GM15510 (cell line): ENCODE data around the gene FASLG.

Experiments
- POLR2A ChIP-seq: IDR thresholded peaks from 3 replicates; pipeline ENCODE4 v1.6.1; 2011; ENCODE audit warnings: borderline replicate concordance; ENCODE audit not compliant: insufficient read length; ENCODE audit errors: extremely low read depth

The FASLG gene, protein sequence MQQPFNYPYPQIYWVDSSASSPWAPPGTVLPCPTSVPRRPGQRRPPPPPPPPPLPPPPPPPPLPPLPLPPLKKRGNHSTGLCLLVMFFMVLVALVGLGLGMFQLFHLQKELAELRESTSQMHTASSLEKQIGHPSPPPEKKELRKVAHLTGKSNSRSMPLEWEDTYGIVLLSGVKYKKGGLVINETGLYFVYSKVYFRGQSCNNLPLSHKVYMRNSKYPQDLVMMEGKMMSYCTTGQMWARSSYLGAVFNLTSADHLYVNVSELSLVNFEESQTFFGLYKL

DNA sequence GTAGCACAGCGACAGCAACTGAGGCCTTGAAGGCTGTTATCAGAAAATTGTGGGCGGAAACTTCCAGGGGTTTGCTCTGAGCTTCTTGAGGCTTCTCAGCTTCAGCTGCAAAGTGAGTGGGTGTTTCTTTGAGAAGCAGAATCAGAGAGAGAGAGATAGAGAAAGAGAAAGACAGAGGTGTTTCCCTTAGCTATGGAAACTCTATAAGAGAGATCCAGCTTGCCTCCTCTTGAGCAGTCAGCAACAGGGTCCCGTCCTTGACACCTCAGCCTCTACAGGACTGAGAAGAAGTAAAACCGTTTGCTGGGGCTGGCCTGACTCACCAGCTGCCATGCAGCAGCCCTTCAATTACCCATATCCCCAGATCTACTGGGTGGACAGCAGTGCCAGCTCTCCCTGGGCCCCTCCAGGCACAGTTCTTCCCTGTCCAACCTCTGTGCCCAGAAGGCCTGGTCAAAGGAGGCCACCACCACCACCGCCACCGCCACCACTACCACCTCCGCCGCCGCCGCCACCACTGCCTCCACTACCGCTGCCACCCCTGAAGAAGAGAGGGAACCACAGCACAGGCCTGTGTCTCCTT is at the start of gene FASLG:
TSS of gene FASLG (plus strand) at position 233 of the 583 bp plus-strand sequence. CDS start at position 332, 99 bp downstream.
- no peak for TF ChIP-seq POLR2A

DNA sequence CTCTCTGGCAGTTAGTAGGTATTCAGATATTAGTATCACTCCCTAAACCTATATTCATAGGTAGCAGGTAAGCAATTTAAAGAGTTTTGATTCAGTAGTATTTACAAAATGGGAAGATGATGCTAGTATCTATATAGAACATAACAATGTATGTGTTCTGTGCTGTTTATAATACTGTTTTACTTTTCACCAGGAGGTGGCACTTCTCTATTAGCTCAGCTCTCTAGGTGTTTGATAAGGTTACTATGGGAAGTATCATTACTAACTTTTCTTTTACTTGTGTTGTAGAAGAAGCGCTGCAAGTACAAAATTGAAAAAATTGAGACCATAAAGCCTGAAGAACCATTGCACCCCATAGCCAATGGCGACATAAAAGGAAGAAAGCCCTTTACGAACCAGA is 49.4 kb upstream of the FASLG start:
- no peak for TF ChIP-seq POLR2A

DNA sequence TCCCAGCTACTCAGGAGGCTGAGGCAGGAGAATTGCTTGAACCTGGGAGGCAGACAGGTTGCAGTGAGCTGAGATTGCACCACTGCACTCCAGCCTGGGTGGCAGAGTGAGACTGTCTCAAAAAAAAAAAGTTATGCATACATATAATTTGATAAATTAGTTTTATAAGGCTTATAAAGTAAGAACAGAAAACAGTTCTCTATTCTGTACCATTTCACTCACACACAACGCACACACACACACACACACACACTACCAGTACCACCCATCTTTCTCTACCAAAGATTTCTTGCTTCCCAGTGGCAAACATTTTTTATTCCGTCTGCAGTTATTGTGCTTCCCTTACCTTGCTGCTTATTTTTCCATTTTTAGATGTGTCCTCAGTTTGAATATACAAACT is 46.4 kb upstream of the FASLG start:
- TF ChIP-seq POLR2A = no peak

DNA sequence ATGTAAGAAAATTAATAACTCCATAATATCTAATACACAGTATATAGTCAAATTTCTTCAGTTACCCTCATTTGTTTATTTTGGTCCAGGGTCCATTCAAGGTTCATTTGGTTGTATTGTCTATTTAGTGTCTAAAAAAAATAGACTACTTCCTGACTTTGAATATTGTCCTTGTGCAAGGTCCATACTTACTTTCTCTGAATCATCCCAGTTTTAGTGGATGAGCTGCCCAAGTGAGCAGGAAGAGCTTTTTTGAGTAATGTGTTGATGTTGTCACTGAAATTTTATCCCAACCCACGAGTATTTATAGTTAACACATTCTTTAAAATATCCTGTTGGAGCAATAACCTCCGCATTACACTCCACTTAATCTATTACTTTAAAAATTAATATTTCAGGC is 45.6 kb upstream of the FASLG start:
- TF ChIP-seq POLR2A = no peak

DNA sequence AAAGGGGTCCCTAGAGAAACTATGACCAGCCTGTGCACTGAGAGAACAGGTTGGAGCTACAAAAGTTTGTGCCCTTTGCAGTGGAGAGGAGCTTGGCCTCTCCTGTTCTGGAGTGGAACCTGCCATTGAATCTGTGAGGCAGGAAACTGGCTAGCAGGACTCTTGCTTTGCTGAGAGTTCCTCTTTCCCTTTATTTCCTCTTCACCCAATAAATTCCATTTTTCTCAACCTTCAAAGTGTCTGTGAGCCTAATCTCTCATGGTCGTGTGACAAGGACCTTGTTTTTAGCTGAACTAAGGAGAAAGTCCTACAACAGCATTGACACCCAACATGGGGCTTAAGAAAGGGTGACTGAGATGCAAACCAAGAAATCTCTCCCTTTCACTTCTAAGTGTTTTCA is 42.7 kb upstream of the FASLG start:
- TF ChIP-seq POLR2A = no peak

DNA sequence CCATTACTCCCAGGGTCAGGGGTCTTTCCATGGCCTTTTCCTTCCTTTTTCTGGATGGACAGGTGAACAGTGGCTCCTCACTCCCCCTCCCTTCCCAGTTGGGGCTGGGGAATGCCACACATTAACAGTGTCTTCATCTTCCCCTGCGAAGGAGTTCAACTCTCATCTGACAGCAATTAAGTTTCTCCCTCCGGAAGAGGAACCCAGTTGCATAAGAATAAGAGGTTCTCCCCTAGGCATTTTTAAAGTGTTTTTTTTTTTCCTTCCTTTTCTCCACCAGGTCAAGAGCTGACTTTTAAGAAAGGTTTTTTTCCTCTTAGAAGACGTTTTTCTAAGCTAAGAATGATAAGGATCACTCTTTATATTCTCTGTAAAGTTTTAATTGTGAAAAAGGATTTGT is 42.3 kb upstream of the FASLG start:
- no peak for TF ChIP-seq POLR2A

DNA sequence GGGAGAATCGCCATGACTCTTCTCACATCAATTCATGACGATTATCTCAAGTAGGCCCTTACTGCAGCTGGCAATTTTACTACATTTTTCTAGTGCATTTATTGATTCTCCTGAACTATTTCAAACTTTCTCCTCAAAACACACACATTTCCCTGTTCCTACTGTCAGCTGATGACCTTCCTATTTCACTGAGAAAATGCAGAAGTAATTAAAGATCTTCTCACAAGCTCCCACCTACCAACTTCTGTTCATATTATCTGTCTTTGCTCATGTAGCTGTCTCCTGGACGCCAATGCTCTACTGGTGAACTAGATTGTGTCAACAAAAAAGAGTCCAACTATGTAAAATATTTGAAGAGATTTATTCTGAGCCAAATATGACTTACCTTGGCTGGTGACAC is 36.4 kb upstream of the FASLG start:
- no peak for TF ChIP-seq POLR2A

DNA sequence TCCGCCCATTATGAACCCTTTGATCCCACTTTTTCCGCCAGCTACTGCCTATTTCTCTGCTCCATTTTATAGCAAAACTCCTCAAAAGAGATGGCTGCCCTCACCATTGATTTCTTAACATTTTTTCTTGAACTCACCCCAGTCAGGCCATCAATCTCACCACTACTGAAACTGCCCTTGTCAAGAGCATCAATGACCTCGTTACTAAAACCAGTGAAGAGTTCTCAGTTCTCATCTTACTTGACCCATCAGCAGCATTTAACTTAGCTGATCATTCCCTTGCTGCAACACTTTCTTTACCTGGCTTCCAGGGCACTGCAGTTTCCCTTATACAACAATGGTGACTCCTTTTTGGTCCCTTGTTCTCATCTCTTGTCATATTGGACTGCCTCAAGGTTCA is 35.2 kb upstream of the FASLG start:
- TF ChIP-seq POLR2A = no peak

DNA sequence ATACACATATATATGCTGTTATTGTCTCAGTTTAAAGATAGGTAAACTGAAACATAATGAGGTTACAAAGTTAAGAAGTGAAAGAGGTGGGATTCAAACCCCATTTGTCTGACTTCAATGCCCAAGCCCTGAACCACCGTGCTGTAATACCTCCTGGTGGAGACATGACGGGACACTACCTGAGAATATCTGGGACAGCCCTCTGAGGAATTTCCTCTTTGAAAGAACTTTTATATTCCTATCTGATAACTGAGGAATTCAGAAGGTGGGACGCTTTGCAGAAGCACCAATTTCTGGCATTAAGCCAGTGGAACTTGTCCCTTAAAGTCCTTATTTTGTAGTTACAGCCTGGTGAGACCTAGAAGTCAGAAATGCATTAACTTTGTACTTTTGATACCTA is 32.1 kb upstream of the FASLG start:
- no peak for TF ChIP-seq POLR2A

DNA sequence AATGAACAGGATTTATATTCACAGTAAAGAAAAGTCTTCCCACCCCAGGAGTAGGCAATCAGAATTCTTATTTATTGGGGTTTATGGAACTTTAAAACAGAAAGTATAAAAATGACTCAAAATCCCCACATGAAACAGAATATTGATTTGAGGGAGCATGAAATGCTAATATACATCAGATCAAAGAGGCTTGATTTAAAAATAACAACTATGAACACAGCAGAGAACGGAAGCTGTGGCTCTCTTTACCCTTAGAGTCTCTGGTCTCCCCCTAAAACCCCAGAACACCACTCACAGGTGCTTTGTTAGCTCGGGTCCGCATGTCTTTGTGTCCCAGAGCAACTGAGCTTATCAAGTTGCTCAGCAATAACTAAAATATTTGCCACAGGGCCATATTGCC is 31.2 kb upstream of the FASLG start:
- TF ChIP-seq POLR2A = no peak

DNA sequence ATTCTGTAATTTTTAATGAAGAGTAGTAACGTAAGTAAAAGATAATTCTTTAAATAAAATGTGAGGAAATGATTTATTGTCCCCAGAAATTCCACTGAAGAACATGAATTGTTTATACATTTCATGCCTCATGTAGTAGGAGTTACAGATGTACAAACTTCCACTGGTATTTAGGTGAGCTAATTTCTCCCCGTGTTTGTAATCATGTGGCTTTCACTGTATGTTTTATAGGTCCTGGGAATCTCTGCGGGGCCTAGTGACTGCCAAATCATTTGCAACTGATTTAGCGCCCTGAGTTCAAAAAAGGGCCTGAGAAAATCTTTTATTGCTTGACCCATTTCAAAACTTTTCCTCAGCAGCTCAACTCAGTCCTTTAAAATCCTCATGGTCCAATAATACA is 30.5 kb upstream of the FASLG start:
- TF ChIP-seq POLR2A = no peak

DNA sequence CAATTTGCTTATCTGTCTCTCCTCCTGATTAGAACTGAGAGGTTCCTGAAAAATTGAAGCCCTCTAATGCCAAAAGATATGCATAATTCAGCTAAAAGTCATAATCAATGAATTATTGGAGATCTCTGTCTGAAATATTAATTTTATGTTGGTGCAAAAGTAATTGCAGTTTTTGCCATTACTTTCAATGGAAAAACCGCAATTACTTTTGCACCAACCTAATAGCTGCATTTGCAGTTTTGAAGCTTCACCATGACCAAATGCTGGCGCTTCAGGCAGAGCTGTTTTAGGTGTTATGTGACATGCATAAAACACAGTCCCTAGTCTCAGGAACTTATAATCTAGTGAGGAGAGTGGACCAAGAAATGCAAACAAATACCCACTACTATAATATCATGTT is 29.7 kb upstream of the FASLG start:
- no peak for TF ChIP-seq POLR2A

DNA sequence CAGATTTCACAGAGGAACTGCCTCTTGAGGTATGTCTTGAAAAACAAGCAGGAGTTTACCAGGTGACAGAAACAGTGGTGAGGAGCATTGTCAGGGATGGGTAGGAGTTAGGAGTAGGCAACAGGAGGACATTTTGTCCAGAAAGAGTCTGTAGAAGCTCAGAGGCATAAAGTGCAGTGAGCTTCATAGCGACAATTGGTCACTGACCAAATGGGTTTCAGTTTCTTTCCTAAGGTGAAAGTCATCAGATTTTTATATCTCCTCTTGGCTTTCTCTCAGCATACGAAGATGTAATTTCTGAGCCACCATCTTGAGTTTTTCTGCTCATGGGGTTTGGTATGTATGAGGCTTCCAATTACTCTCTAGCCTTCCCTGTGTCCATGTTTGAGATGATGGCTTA is 29.3 kb upstream of the FASLG start:
- no peak for TF ChIP-seq POLR2A

DNA sequence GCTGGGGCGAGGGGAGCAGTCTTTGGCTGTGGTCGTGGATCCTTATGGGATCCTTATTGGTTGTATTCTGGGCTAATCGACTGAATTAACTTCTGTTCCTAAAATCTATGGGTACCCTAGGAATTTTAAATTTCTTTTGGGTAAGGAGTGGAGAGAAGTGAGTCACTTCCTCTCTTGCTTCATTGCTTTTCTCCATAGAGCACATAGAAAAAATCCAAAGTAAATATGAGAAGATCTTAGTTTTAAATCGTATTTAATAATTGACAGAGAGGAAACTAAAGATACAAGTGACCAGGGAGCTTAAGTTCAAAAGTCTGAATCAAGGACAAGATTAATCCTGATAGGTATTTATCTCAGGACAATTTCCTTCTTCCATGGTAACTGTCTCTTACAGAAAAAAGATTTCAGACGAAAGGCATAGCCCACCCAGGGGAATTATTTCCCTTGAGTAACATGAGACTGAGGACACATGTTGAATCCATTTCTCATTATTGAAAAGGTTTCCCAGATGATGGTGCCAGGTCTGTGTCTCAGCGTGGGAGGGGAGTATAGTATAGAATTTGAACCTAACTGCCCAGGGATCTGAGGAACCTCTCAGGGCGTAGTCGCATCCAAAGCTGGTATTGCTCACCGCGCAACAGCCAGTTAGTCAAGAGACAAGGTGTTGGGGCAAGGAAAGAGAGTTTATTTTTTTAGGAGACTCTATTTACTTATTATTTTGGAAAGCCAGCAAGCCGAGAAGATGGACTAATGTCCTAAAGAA is 28.7 kb upstream of the FASLG start:
- no peak for TF ChIP-seq POLR2A

DNA sequence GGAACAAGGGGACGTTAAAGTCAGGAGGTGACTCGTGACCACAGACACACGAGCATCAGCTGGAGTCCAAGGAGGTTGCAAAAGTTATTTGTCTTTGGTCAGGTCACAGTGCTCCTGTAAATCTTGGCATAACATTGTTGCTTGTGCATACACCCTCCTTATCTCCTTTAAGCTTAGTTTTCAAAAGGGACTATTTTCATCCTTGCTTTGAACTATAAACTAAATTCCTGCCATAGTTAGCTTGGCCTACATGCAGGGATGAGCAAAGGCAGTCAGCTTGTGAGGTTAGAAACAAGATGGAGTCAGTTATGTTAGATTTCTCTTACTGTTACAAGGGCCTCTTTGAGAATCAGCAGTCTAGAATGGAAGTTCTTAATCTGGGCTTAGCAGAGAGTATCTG is 28.0 kb upstream of the FASLG start:
- TF ChIP-seq POLR2A = no peak

DNA sequence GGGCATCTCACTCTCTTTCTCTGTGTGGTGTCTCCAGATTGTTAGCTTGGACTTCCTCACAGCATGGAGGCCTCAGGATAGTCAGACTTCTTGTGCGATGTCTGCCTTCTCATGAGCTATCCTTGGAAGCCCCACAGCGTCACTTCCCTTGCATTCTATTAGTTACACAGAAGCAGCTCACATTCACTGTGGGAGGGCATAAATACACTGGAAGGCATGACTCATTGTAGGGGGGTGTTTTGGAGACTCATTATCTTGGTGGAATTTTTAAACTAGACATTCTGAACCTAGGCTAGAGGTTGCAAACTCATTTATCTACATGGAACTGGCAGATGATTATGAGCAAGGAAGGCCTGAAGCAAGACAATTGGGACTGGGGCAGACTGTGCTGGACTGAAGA is 21.4 kb upstream of the FASLG start:
- no peak for TF ChIP-seq POLR2A
